LHCN-M2 (cell line): ENCODE measurements around the gene NFIC. TPM values are rescaled to one million over a fixed set of nuclear protein-coding genes. Genes with fewer than 3 reads are reported as not detected.
"Not testable (repeated sequence)": the region's sequence is repeated elsewhere in the genome, so short reads cannot be mapped to it uniquely, and the experiment has no call there.

Source experiments
- DNase-seq: peaks from one replicate; pipeline ENCODE4 v3.0.0-alpha.2; 2012; ENCODE audit warnings: low read depth
- total RNA-seq: library from RNA; depleted of rRNA; stranded (reverse); fragments of >200 nt; gene quantifications from 2 replicates; pipeline ENCODE4 v1.2.3, GENCODE V29; 2014

NFIC gene
- total RNA-seq, 1 experiment from 2014 or later, result 61.3 TPM

DNA sequence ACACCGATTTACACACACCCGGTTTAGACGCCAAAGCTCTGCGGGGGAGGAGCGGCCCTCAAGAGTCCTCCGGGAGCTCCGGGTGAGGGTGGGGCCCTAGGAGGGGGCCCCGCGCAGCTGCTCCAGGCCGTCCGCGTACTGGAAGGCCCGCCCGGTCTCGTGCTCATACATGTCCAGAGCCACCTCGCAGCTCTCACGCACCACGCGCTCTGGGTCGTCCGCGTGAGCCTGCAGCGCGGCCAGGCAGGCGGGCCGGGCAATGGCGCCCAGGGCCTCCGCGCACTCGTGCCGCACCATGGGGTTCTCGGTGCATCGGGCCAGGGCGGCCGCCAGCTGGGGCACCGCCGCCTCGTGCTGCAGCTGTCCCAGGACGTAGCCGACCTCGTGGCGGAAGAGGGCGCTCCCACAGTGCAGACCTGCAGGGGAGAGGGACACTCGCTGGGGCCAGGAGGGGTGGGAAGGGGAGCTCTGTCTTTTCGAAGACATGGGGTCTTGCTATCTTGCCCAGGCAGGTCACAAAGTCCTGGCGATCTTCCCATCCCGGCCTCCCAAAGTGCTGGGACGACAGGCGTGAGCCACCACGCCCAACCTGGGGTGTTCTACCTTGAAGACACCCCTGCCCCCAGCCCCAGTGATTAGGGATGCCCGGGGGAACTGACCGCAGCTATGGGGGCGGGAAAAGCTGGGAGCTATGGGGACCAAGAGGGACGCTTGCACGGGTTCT is 125.2 kb downstream of the NFIC start:
- no peak for DNase-seq

DNA sequence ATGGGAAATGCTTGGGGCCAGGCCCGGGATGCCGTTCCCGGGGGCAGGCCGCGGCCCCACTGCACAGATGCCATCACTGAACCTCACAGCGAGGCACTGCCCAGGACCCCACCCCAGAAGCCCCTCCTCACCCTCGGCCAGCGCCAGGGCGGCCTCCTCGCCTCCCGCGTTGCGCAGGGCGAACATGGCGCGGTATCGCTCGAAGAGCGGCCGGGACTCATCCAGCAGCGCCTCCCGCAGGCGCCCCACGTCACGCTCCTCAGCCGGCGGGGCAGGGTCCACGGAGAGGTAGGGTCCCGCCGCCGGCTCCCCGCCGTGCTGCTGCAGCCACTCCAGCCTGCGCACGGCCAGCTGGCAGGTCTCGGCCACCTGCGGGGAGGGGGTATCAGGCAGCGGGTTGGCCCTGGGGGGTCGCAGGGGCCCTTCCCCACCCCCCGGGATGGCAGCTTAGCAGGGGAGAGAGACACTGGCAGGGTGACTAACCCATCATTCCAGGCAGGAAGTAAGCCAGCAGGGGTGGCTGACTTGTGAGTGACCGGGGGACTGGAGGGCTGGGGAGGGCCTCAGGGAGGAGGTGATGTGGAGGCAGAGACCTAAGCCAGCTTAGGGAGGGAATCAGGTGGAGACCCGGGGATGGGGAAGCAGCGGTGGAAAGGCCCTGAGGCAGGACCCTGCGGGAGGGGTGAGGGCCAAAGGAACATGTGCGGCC is 125.9 kb downstream of the NFIC start:
- no peak for DNase-seq

DNA sequence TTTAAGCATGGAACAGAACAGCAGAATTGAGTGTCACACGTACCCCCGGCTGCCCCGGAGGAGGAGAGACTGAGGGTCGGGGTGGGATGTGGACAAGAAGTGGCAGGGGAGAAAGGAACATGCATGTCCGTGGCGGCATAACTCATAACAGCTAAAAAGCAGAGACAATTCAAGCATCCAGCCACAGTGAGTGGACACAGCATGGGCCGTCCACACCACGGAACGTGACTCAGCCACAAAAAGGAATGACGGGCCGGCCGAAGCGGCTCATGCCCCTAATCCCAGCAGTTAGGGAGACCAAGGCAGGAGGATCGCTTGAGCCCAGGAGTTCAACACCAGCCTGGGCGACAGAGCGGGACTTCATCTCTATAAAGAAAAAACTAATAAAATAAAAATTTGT is 126.5 kb downstream of the NFIC start:
- no peak for DNase-seq

DNA sequence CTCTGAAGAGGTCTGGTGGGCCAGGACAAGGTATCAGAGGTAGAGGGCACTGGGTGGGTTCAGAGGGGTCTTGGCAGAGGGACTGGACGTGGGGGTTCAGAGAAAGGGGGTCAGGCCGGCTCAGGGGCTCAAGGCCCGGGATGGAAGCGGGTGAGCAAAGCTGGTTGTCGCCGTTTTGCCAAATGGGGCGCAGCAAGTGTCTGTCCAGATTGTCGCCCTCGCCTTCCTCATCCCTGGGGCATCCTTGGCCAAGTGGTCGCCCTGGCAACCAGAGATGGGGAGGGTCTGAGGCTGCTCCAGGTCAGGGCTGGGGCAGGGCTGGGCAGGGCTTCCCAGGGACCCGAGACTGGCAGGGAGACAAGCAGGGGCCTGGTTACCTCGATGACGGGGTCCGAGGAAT is 127.3 kb downstream of the NFIC start:
- no peak for DNase-seq

DNA sequence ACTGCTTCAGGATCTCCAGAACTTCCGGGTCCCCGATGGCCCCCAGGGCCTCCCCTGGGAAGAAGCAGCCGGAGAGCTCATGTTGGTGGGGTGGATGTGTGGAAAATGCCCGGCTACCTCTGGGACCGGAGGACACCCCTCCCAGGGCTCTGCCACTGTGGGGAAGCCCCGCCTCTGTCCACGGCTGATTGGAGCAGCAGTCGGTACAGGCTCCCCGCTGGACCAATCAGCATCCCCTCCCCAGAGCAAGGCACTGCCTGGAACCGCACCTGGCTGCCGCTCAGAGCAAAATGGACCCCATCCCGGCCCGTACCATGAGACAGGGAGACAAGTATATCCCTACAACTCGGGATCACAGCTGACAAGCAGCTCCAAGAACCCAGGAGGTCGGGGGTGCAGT is 127.7 kb downstream of the NFIC start:
- DNase-seq, result no peak

DNA sequence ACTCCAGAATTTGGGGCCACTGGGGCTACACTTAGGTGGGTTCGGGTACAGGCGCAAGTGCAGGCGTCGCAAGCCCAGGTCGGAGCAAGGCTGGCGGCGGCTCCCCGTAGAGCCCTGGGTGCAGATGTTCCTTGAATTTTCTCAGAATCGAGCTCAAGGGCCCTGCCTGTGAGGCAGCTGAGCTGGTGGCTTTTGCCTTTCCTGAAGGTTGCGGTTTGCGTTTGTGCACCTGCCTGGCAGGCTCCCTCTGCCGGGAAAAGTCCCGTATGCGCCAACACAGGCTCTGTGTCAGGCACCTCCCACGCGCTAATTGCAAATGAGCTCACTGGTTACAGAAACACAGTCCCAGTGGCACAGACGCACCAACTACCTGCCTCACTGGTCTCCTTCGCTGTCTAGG is 128.2 kb downstream of the NFIC start:
- DNase-seq, result no peak

DNA sequence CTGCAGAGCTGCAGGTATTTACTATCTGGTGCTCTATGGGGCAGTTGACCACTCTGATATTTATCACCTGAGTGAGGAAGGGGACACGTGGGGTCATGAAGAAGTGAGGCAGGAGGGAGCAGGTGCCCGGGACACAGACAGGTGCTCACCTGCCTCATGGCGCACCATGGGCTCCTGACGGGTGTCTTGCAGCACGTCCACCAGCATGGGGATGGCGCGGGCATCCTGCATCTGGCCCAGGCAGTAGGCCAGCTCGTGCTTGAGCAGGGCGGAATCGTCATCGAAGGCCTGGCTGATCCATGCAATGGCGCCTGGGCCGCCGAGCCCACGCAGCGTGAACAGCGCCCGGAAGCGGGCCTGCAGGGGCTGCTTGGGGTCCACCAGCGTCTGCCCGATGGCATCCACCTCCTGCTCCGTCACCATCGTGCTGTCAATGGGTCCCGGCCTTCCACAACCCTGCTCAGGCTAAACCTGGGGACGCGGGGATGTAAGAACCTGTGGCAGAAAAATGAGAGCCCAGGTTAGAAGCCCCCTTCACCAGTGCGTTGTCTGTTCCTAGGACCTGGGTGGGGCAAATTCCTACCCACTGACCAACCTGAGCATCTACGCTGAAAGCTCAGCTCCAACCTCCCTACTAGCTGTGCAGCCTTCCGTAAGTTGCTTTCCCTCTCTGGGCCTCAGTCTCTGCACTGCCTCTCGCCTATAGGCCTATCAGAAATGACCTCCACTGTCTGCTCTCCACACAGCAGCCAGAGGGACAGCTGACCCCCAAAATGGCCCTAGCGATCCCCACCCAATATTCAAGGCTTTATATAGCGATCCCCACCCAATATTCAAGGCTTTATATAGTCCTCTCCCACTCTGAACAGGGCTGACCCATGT is 130.2 kb downstream of the NFIC start:
- no peak for DNase-seq

DNA sequence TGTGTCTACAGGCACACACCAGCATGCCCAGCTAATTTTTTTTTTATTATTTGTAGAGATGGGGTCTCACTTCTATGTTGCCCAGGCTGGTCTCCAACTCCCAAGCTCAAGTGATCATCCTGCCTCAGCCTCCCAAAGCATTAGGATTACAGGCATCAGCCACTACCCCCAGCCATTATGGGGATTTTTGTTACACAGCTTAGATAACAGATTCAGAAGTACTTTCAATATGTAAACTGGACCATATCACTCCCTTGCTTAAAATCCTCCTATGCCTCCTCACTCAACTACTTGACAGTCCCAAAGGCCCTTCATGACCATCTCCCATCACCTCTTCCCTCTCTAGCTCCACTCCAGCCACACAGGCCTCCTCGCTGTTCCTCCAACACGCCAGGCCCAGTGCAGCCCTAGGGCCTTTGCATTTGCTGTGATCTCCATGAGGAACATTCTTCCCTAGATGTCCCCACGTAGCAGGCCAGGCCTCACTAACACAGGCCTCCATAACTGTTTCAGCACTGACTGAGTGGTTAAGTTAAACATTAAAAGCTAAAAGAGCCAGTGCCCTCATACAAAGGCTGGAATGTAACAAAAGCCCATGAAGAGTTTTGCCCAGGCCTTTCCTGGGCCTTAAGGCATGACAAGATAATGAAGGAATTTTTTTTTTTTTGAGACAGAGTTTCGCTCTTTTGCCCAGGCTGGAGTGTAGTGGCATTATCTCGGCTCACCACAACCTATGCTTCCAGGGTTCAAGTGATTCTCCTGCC is 131.6 kb downstream of the NFIC start:
- no peak for DNase-seq

DNA sequence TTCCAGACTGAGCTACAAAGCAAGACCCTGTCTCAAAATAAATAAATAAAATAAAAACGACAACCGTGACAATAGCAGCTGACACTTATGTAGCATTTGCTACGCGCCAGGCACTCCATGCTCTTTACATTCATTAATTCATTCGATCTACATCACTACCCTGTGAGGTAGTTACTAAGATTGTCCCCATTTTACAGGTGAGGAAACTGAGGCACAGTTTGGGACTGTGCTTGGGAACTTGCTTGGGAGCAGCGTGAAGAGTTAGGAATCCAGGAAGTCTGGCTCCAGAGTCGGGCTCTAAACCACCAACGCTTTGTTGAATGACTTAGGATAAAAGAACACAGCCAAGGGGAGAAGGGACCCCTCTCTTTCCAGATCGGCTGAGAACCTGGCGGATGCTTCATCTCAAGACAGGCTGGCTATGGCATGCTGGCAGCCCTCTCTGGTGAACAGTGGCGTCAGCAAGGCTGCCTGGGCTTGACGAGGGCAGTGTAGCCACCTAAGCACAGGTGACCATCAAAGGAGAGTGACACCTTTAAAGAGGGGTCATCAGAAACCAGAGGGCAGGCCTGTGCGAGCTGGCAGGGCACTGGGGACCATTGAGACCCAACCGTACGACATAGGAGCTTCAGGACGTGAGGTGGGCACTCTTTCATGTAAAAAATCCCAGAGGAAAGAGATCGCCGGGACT is 133.5 kb downstream of the NFIC start:
- no peak for DNase-seq

DNA sequence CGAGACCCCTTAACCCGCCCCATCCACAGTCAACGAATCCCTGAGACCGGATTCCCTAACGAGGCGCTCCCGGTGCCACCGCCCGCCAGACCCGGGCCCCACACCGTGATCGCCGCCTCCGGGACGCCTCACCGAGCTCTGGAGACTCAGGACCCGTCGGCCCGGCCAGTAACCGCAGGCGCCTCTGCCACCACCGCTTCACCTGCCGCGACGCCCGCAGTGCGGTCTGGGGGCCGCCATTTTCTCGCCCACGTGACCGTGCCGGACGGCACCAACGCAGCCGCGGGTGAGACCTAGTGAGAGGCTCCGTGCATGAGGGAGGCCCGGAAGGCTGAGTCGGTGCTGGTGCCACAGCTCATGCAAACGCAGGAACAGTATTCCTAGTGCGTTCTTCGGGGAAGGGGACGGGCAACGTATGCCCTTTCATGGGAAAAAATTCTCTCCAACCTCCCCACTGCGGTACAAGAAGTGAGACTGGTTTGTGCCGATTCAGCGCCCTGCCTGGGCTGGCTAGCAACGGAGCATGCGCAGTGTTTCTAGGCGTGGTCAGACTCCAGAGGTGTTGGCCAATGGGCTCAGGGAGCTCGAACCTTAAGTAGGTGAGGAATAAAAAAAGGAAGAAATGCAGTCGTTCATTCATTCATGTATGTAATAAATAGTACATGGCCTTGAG is 134.2 kb downstream of the NFIC start, which contains the start of gene DOHH:
TSS of gene DOHH (minus strand) at position 246 of the 673 bp plus-strand sequence. CDS start 3,860 bp downstream, outside the sequence.
- peak; percentile 94 for DNase-seq

DNA sequence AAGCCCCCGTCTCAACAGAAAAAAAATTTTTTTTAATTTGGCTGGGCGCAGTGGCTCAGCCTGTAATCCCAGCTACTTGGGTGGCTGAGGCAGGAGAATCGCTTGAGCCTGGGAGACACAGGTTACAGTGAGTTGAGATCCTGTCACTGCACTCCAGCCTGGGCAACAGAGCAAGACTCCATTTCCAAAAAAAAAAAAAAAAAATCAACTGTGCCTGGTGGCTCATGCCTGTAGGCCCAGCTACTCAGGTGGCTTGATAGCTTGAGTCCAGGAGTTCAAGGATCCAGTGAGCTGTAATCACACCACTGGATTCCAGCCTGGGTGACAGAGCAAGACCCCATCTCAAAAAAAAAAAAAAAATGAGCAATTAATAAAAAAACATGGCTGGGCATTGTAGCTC is 135.4 kb downstream of the NFIC start:
- no peak for DNase-seq

DNA sequence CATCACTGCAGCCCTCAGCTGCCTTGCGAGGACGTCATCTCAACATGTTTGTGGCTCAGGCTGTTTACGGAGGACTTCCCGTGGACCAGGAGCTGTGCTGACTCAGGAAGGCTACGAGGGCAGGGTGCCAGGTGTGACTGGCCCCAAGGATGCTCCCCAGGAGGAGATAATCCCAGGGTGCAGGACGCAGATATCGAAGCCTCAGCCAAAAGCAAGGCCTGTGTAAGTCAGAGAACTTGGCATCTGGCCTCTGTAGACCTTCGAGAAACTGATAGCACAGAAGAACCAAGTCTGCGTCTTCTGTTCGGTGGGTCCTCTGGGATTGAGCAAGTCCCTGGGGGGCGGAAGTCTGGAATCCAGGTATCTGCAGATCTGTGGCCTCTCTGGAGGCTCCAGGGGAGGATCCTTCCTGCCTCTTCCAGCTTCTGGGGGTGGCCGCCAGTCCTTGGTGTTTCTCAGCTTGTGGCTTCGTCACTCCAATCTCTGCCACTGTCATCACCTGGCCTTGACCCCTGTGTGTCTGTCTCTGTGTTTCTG is 136.7 kb downstream of the NFIC start:
- DNase-seq, result no peak

DNA sequence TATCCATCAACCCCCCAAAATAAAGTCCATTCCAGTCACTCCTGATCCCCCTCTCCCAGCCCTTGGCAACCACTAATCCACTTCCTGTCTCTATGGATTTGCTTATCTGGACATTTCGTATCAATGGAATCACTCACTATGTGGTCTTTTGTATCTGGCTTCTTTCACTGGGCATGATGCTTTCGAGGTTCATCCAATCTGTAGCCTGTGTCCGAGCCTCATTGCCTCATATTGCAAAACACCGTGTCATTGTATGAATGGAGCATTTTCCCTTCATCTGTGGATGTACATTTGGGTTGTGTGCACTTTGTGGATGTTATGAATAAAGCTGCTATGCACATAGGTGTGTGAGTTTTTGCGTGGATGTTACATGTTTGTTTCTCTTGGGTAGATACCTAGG is 138.4 kb downstream of the NFIC start:
- no peak for DNase-seq

DNA sequence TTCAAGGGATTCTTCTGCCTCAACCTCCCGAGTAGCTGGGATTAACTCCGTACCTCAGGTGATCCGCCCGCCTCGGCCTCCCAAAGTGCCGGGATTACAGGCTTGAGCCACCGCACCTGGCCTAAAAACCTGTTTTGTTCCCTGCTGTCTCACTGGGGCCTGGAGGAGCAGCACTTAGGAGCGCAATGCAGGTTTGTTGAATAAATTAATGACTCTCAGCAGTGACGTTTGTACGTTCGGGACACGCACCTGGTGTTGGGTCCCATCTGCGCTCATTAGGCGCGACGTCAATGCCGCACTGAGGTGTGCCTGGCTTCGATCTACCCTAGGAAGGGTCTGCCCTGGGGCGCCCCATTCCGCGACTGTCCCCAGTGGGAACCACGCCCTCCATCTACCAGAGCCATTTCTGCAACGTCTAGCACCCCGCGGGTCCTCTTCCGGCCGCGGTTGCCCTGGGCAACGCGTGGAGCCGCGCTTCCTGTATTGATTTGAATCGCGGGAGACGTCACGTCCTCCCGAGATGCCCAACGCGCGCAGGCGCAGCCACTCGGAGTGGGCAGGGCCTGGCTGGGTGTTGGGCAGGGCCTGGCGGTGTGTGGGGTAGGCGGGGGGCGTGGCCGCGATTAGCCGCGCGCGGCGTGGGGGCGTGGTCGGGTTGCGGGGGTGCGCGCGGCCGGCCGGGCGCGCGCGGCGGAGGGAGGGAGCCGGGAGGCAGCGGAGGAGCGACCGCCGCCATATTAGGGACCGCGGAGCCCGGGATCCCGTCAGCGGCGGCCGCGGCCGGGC is 139.4 kb downstream of the NFIC start, which contains the start of gene FZR1:
TSS of gene FZR1 (plus strand) at position 714 of the 786 bp plus-strand sequence. CDS start 16,679 bp downstream, outside the sequence.
- peak; percentile 98 for DNase-seq

DNA sequence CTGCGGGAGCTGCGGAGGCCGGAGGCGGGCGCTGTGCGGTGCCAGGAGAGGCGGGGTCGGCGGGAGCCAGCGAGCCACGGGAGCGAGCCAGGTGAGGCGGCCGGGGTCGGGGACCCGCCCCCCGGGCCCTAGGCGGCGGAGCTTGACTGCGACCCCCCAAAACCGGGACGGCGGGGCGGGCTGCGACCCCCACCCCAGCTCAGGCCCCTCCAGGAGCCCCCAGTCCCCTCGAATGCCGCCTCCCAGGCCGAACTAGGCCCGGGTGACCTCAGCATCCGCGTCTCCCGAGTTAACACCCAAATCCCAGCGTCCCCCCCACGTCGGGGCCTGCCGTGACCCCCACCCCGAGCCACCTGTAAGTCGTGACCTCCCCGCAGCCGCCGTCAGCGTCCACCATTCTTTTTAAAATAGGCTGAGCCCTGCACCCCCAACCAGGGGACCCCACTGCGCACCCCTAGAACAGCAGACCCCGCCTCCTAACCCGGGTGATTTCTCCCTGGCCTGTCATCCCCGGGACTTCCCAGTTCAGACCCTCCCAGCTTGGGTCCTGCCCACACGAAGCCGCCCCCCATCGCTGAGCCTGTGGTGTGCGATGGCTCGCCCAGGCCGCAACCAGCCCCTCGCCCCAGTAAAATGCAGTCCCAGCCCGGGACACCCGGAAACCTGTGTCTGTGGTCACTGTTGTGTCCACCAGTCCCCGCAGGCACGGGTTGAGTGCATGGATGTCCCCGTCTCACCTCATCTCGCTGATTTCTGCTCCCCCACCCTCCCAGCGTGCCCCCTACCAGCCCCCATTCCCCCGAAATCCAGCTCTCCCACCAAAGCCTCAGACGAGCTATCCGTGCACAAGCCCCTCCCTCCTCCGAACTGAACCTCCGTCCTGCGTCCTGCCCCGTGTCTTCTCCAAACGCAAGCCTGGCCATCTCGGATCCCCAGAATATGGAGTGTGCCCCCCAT is 140.3 kb downstream of the NFIC start:
- peak; percentile 18 for DNase-seq

DNA sequence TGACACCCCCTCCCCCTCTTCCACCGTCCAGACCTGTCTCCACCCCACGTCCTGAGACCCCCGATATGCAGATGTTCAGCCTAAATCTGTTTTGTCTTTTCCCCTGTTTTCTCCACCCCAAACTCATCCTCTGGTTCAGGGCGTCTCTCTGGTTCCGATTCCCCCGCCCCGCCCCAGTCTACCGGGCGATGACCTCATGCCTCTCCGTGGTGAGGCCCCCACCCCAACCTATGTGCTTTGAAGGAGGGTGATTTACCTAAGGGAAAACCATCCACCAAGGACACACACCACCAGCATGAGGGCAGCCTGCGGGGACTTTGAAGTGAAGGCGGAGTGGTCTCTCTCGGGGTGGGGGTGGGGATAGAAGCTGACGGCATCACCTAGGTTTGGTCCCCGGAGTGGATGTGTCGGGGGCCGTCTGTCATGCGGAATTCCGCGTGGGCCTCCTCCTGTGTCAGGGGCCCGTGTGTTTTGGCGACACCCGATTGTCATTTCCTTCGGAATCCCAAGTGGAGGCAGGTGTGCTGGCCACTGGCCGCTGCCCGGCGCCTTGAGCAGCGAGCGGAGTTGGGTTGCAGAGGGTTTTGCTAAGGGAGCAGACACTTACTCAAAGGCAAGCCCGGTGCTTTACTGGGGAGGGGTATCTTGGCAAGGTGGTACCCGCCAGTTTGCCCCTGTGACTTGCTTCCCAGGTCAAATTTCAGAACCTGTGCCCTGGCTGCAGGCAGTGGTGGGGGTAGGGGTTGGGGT is 141.2 kb downstream of the NFIC start:
- DNase-seq, result no peak

DNA sequence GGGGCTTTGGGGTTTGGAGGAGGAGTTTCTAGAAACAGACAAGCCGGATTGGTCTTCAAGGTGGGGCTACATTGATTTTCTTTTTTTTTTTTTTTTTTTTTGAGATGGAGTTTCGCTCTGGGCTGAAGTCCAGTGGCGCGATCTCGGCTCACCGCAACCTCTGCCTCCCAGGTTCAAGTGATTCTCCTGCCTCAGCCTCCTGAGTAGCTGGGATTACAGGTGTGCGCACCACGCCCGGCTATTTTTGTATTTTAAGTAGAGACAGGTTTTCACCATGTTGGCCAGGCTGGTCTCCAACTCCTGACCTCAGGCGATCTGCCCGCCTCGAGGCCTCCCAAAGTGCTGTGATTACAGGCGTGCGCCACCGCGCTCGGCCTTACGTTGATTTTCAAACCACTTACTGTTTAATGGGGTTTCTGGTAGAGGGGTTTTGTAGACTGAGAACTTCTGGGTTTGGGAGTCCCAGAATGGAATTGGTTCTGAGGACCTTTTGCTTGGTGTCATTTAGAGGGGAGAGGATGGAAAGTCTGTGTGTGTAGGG is 141.8 kb downstream of the NFIC start:
- not testable (repeated sequence) for DNase-seq
